Stimulated activated naive CD8-positive, alpha-beta T cell treated with anti-CD3 and anti-CD28 coated beads, Interleukin-15, amount 100 ng/mL, for 72 hours (primary cell): ENCODE data around the gene ZNF521.

Experiments
- ATAC-seq: fragments of 150-1000 bp; cut with Tn5 transposase; 2 replicates; pipeline ENCODE4 v1.10.0; 2021; ENCODE audit warnings: mild to moderate bottlenecking, moderate library complexity
- DNase-seq, 2 donors: peaks; one replicate each; pipeline ENCODE4 v3.0.0; 2021 to 2022
- H3K27ac Mint-ChIP-seq, 2 donors: one replicate each; pipeline ENCODE4 v1.8.0; 2022; ENCODE audit warnings: mild to moderate bottlenecking in 2 of 2, mixed read lengths in 2 of 2, moderate library complexity in 2 of 2
- H3K27me3 Mint-ChIP-seq: one replicate; pipeline ENCODE4 v1.8.0; 2022; ENCODE audit warnings: mixed read lengths
- H3K4me1 Mint-ChIP-seq: one replicate; pipeline ENCODE4 v1.8.0; 2022; ENCODE audit warnings: mild to moderate bottlenecking, mixed read lengths
- H3K4me3 Mint-ChIP-seq, 2 donors: one replicate each; pipeline ENCODE4 v1.8.0; 2022; ENCODE audit warnings: mild to moderate bottlenecking in 2 of 2, mixed read lengths in 2 of 2, moderate library complexity in 1 of 2
- H3K9me3 Mint-ChIP-seq, 2 donors: one replicate each; pipeline ENCODE4 v1.8.0; 2022; ENCODE audit warnings: mixed read lengths in 2 of 2

The ZNF521 gene

GRCh38 chr18:25314151-25314837 lies 37.7 kb downstream of the ZNF521 start:
- Mint-ChIP-seq H3K4me3 (no peak overlapping the region), H3K27ac (no peak overlapping the region), H3K4me1 (no peaks in the 10 kb centered on the region), H3K27me3 (peaks cover 12% of the 10 kb centered on the region), H3K9me3 (no peaks in the 10 kb centered on the region)
- no peak for ATAC-seq
- DNase-seq, result no peak

GRCh38 chr18:25313268-25313667 lies 38.7 kb downstream of the ZNF521 start:
- no peaks in the 10 kb centered on the region for H3K4me1 Mint-ChIP-seq
- ATAC-seq (no peak), DNase-seq (no peak)
- H3K4me3 Mint-ChIP-seq, result no peak overlapping the region
- peaks cover 12% of the 10 kb centered on the region for H3K27me3 Mint-ChIP-seq
- H3K9me3 Mint-ChIP-seq, result no peaks in the 10 kb centered on the region
- H3K27ac Mint-ChIP-seq, result no peak overlapping the region

- no peak overlapping the region for H3K27ac Mint-ChIP-seq
- no peak overlapping the region for H3K4me3 Mint-ChIP-seq
- H3K9me3 Mint-ChIP-seq, result no peaks in the 10 kb centered on the region
- DNase-seq (no peak), ATAC-seq (no peak)
- no peaks in the 10 kb centered on the region for H3K27me3 Mint-ChIP-seq
- H3K4me1 Mint-ChIP-seq, result no peaks in the 10 kb centered on the region
These were observed 41.9 kb downstream of the ZNF521 start for GRCh38 chr18:25310045-25310444.

GRCh38 chr18:25308381-25308780 lies 43.6 kb downstream of the ZNF521 start:
- no peak for ATAC-seq
- Mint-ChIP-seq H3K9me3 (no peaks in the 10 kb centered on the region), H3K4me3 (no peak overlapping the region), H3K4me1 (no peaks in the 10 kb centered on the region), H3K27ac (no peak overlapping the region), H3K27me3 (peaks cover 8% of the 10 kb centered on the region)
- DNase-seq, result no peak

GRCh38 chr18:25307192-25307591 lies 44.8 kb downstream of the ZNF521 start:
- ATAC-seq (no peak), DNase-seq (no peak)
- Mint-ChIP-seq H3K9me3 (no peaks in the 10 kb centered on the region), H3K27me3 (peaks cover 8% of the 10 kb centered on the region), H3K27ac (no peak overlapping the region), H3K4me3 (no peak overlapping the region), H3K4me1 (no peaks in the 10 kb centered on the region)

- H3K9me3 Mint-ChIP-seq, result no peaks in the 10 kb centered on the region
- H3K27ac Mint-ChIP-seq, result no peak overlapping the region
- no peaks in the 10 kb centered on the region for H3K4me1 Mint-ChIP-seq
- H3K4me3 Mint-ChIP-seq, result no peak overlapping the region
- ATAC-seq, result no peak
- peaks cover 8% of the 10 kb centered on the region for H3K27me3 Mint-ChIP-seq
- no peak for DNase-seq
These were observed 45.3 kb downstream of the ZNF521 start for GRCh38 chr18:25306671-25307070.

GRCh38 chr18:25305584-25305983 lies 46.4 kb downstream of the ZNF521 start:
- peaks cover 8% of the 10 kb centered on the region for H3K27me3 Mint-ChIP-seq
- ATAC-seq (no peak), DNase-seq (no peak)
- H3K9me3 Mint-ChIP-seq, result no peaks in the 10 kb centered on the region
- H3K4me1 Mint-ChIP-seq, result no peaks in the 10 kb centered on the region
- H3K27ac Mint-ChIP-seq, result no peak overlapping the region
- H3K4me3 Mint-ChIP-seq, result no peak overlapping the region

- Mint-ChIP-seq H3K4me1 (no peaks in the 10 kb centered on the region), H3K4me3 (no peak overlapping the region), H3K27me3 (peaks cover 8% of the 10 kb centered on the region), H3K27ac (no peak overlapping the region), H3K9me3 (no peaks in the 10 kb centered on the region)
- DNase-seq (no peak), ATAC-seq (no peak)
These were observed 51.5 kb downstream of the ZNF521 start for GRCh38 chr18:25300492-25300891.

- DNase-seq, result no peak
- H3K9me3 Mint-ChIP-seq, result no peaks in the 10 kb centered on the region
- ATAC-seq, result no peak
- H3K4me1 Mint-ChIP-seq, result no peaks in the 10 kb centered on the region
- H3K27ac Mint-ChIP-seq, result no peak overlapping the region
- H3K27me3 Mint-ChIP-seq, result peaks cover 5% of the 10 kb centered on the region
- H3K4me3 Mint-ChIP-seq, result no peak overlapping the region
These were observed 52.3 kb downstream of the ZNF521 start for GRCh38 chr18:25299426-25300300.

GRCh38 chr18:25298853-25299274 lies 53.1 kb downstream of the ZNF521 start:
- Mint-ChIP-seq H3K4me3 (no peak overlapping the region), H3K4me1 (no peaks in the 10 kb centered on the region), H3K9me3 (no peaks in the 10 kb centered on the region), H3K27ac (no peak overlapping the region), H3K27me3 (no peaks in the 10 kb centered on the region)
- ATAC-seq (no peak), DNase-seq (no peak)

- Mint-ChIP-seq H3K9me3 (no peaks in the 10 kb centered on the region), H3K27me3 (no peaks in the 10 kb centered on the region), H3K4me3 (no peak overlapping the region), H3K27ac (no peak overlapping the region), H3K4me1 (no peaks in the 10 kb centered on the region)
- no peak for DNase-seq
- ATAC-seq, result no peak
These were observed 56.3 kb downstream of the ZNF521 start for GRCh38 chr18:25295624-25296138.

GRCh38 chr18:25291150-25291549 lies 60.8 kb downstream of the ZNF521 start:
- DNase-seq (no peak), ATAC-seq (no peak)
- no peaks in the 10 kb centered on the region for H3K9me3 Mint-ChIP-seq
- H3K4me1 Mint-ChIP-seq, result no peaks in the 10 kb centered on the region
- H3K27me3 Mint-ChIP-seq, result no peaks in the 10 kb centered on the region
- H3K27ac Mint-ChIP-seq, result no peak overlapping the region
- no peak overlapping the region for H3K4me3 Mint-ChIP-seq

GRCh38 chr18:25289001-25289631 lies 62.9 kb downstream of the ZNF521 start:
- ATAC-seq, result no peak
- Mint-ChIP-seq H3K4me3 (no peak overlapping the region), H3K4me1 (no peaks in the 10 kb centered on the region), H3K27me3 (no peaks in the 10 kb centered on the region), H3K9me3 (no peaks in the 10 kb centered on the region), H3K27ac (no peak overlapping the region)
- DNase-seq, result no peak

GRCh38 chr18:25288340-25288938 lies 63.5 kb downstream of the ZNF521 start:
- Mint-ChIP-seq H3K4me1 (no peaks in the 10 kb centered on the region), H3K4me3 (no peak overlapping the region), H3K9me3 (no peaks in the 10 kb centered on the region), H3K27ac (no peak overlapping the region), H3K27me3 (no peaks in the 10 kb centered on the region)
- ATAC-seq, result no peak
- DNase-seq, result no peak

GRCh38 chr18:25287106-25287505 lies 64.9 kb downstream of the ZNF521 start:
- H3K4me1 Mint-ChIP-seq, result no peaks in the 10 kb centered on the region
- H3K27ac Mint-ChIP-seq, result no peak overlapping the region
- H3K27me3 Mint-ChIP-seq, result peaks cover 5% of the 10 kb centered on the region
- H3K4me3 Mint-ChIP-seq, result no peak overlapping the region
- H3K9me3 Mint-ChIP-seq, result no peaks in the 10 kb centered on the region
- DNase-seq (no peak), ATAC-seq (no peak)
